ENCODE measurements around the gene GALNT14.

GALNT14 gene

GRCh38 chr2:30927465-30928075 is 210.7 kb downstream of the GALNT14 start:
- no peak for ATAC-seq
- TF ChIP-seq ZFP3 (CRISPR knock-in tag; IDR thresholded peaks at IDR 0.05) (no peak), SNAI2 (CRISPR knock-in tag; IDR thresholded peaks at IDR 0.05) (no peak), CREB5 (CRISPR knock-in tag; IDR thresholded peaks at IDR 0.05; ENCODE audit: low read depth) (no peak), RARB (CRISPR knock-in tag; IDR thresholded peaks at IDR 0.05) (no peak), ZNF70 (CRISPR knock-in tag; IDR thresholded peaks at IDR 0.05) (no peak), ZFP30 (CRISPR knock-in tag; IDR thresholded peaks at IDR 0.05) (no peak), TOX (CRISPR knock-in tag; IDR thresholded peaks at IDR 0.05; ENCODE audit: borderline replicate concordance) (no peak), ESRRG (CRISPR knock-in tag; IDR thresholded peaks at IDR 0.05) (no peak), ISL1 (CRISPR knock-in tag; IDR thresholded peaks at IDR 0.05) (no peak), OSR1 (CRISPR knock-in tag; IDR thresholded peaks at IDR 0.05) (no peak), PATZ1 (CRISPR knock-in tag; IDR thresholded peaks at IDR 0.05; ENCODE audit: borderline replicate concordance) (no peak), BACH2 (CRISPR knock-in tag; IDR thresholded peaks at IDR 0.05; ENCODE audit: borderline replicate concordance) (no peak), ARNTL (CRISPR knock-in tag; IDR thresholded peaks at IDR 0.05; ENCODE audit: borderline replicate concordance, low read depth) (no peak), GLIS3 (CRISPR knock-in tag; IDR thresholded peaks at IDR 0.05) (no peak), ZNF565 (CRISPR knock-in tag; conservative IDR thresholded peaks at IDR 0.05; ENCODE audit: low read depth) (no peak), TCF4 (CRISPR knock-in tag; IDR thresholded peaks at IDR 0.05; ENCODE audit: borderline replicate concordance) (no peak), ZNF8 (CRISPR knock-in tag; IDR thresholded peaks at IDR 0.05) (no peak), ZC3H10 (CRISPR knock-in tag; IDR thresholded peaks at IDR 0.05) (no peak)

GRCh38 chr2:30926606-30927005 is 211.6 kb downstream of the GALNT14 start:
- no peak for ATAC-seq
- TF ChIP-seq ZC3H10 (CRISPR knock-in tag; IDR thresholded peaks at IDR 0.05) (no peak), ARNTL (CRISPR knock-in tag; IDR thresholded peaks at IDR 0.05; ENCODE audit: borderline replicate concordance, low read depth) (no peak), ZNF70 (CRISPR knock-in tag; IDR thresholded peaks at IDR 0.05) (no peak), TCF4 (CRISPR knock-in tag; IDR thresholded peaks at IDR 0.05; ENCODE audit: borderline replicate concordance) (no peak), POU6F1 (CRISPR knock-in tag; IDR thresholded peaks at IDR 0.05; ENCODE audit: borderline replicate concordance, low read depth) (no peak), CSRNP3 (CRISPR knock-in tag; IDR thresholded peaks at IDR 0.05) (no peak), CREB5 (CRISPR knock-in tag; IDR thresholded peaks at IDR 0.05; ENCODE audit: low read depth) (no peak), ZNF8 (CRISPR knock-in tag; IDR thresholded peaks at IDR 0.05) (no peak), TOX (CRISPR knock-in tag; IDR thresholded peaks at IDR 0.05; ENCODE audit: borderline replicate concordance) (no peak), TSHZ2 (CRISPR knock-in tag; IDR thresholded peaks at IDR 0.05) (no peak), ZFP30 (CRISPR knock-in tag; IDR thresholded peaks at IDR 0.05) (no peak), ESRRG (CRISPR knock-in tag; IDR thresholded peaks at IDR 0.05) (no peak), ISL1 (CRISPR knock-in tag; IDR thresholded peaks at IDR 0.05) (no peak), ZNF565 (CRISPR knock-in tag; conservative IDR thresholded peaks at IDR 0.05; ENCODE audit: low read depth) (no peak), SNAI2 (CRISPR knock-in tag; IDR thresholded peaks at IDR 0.05) (no peak), BACH2 (CRISPR knock-in tag; IDR thresholded peaks at IDR 0.05; ENCODE audit: borderline replicate concordance) (no peak), PPARA (CRISPR knock-in tag; IDR thresholded peaks at IDR 0.05; ENCODE audit: borderline replicate concordance) (no peak)
